Thoracic aorta (tissue), 2 donors: ENCODE results near the gene MKS1. TPM values are rescaled to one million over a fixed set of nuclear protein-coding genes. Genes with fewer than 3 reads are reported as not detected.

Experiments used
- ATAC-seq: fragments of 150-250 bp; one replicate; pipeline ENCODE4 v1.8.0; 2017; ENCODE audit warnings: low read depth; ENCODE audit not compliant: insufficient number of reproducible peaks, low FRiP score
- DNase-seq: peaks from one replicate; pipeline ENCODE4 v3.0.0-alpha.2; 2020; ENCODE audit warnings: low spot score
- H3K27ac ChIP-seq, 2 donors: fragments of 200-600 bp; sonication (generic); 1 replicate in 1 of 2; 2 replicates in 1 of 2; pipeline ENCODE4 v1.5.1; 2016; ENCODE audit warnings: mild to moderate bottlenecking in 2 of 2, moderate library complexity in 2 of 2
- H3K27me3 ChIP-seq: fragments of 200-600 bp; sonication (generic); replicated peaks from 2 replicates; pipeline ENCODE4 v1.6.0; 2016; ENCODE audit warnings: mild to moderate bottlenecking; ENCODE audit not compliant: insufficient read depth
- H3K36me3 ChIP-seq: fragments of 200-600 bp; sonication (generic); one replicate; pipeline ENCODE4 v1.5.1; 2016
- H3K4me1 ChIP-seq, 2 donors: fragments of 200-600 bp; sonication (generic); 1 replicate in 1 of 2; 2 replicates in 1 of 2; pipeline versions ENCODE4 v1.5.1 to v1.6.0; 2016; ENCODE audit warnings: low read depth in 2 of 2, mild to moderate bottlenecking in 1 of 2; ENCODE audit not compliant: control insufficient read depth in 1 of 2
- H3K4me3 ChIP-seq: fragments of 200-600 bp; sonication (generic); 2 replicates; pipeline ENCODE4 v1.5.1; 2016; ENCODE audit warnings: mild to moderate bottlenecking
- H3K9me3 ChIP-seq: fragments of 200-600 bp; sonication (generic); 2 replicates; pipeline ENCODE4 v1.5.1; 2016
- total RNA-seq, 2 donors: library from RNA; depleted of rRNA; stranded (reverse); fragments of >200 nt; gene quantifications; one replicate each; pipeline versions ENCODE4 v1.1.0 to v1.2.3, GENCODE V29; 2016
- TF ChIP-seq, protein P1 (sequence below): fragments of 200-600 bp; sonication (generic); IDR thresholded peaks from one replicate; pipeline ENCODE4 v1.5.1; 2019; ENCODE audit warnings: antibody characterized with exemption

MKS1 gene
- total RNA-seq, 2 donors from 2014 or later: 10.5 to 10.8 TPM

DNA sequence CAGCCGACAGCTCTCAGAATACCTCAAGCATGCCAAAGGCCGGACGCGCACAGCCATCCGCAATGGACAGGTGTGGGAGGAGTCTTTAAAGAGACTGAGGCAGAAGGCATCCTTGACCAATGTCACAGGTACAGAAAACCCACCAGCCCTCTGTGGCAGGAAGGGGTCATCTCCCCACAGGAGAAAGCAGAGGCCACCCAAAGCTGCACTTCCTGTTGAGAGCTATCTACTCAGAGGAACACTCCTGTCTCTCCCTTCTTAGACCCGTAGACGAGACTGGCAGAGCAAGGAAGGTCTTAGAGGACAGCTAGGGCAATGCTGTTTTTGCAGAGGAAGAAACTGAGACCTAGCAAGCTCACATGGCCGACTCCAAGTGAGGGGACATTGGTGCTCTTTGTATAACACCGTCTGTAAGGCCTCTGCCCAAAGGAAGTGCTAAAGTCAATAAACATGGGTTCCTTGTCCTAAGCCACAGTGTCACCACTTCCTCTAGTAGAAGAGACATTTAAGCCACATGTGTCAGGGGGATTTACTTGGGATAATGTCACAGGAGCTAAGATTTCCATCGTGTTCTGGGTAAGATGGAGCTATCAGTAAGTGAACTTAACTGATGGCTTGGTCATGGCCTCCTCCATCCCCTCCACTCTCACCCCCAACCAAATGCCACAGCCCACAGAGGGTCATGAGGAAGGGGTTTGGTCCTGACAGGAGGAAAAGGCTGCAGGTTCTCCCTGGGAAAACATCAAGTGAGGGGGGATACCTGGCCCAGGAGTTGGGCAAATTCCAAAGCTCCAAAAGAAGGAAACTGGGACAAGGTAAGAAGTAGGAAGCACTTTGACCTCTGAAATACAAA, 28.7 kb upstream of the MKS1 start:
- H3K4me1 ChIP-seq: peaks cover 3 to 12% of the 10 kb centered on the region in 2 donors
- no peaks in the 10 kb centered on the region for H3K27me3 ChIP-seq
- no peak overlapping the region for H3K4me3 ChIP-seq
- no peak for ATAC-seq
- TF ChIP-seq, protein P1, sequence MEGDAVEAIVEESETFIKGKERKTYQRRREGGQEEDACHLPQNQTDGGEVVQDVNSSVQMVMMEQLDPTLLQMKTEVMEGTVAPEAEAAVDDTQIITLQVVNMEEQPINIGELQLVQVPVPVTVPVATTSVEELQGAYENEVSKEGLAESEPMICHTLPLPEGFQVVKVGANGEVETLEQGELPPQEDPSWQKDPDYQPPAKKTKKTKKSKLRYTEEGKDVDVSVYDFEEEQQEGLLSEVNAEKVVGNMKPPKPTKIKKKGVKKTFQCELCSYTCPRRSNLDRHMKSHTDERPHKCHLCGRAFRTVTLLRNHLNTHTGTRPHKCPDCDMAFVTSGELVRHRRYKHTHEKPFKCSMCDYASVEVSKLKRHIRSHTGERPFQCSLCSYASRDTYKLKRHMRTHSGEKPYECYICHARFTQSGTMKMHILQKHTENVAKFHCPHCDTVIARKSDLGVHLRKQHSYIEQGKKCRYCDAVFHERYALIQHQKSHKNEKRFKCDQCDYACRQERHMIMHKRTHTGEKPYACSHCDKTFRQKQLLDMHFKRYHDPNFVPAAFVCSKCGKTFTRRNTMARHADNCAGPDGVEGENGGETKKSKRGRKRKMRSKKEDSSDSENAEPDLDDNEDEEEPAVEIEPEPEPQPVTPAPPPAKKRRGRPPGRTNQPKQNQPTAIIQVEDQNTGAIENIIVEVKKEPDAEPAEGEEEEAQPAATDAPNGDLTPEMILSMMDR: no peak
- no peak overlapping the region for H3K27ac ChIP-seq
- H3K9me3 ChIP-seq: no peaks in the 10 kb centered on the region
- no peaks in the 10 kb centered on the region for H3K36me3 ChIP-seq
- DNase-seq: no peak

DNA sequence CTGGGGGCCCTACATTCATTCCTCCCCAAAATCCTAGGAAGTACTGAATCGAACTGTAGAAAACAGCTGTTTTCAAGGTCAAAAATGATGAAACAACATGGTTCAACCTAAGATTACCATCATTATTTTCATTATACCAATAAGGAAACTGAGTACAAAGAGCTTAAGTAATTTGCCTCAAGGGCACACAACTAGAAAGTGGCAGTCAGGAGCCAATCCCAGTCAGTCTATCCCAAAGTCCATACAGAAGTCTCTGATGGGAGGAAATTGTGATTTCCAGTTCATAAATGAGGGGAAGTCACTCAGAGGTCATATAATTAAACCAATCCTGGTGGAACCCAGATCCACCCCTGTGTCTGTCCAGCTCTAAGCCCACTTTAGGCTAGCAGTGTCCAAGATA, 27.7 kb upstream of the MKS1 start:
- H3K36me3 ChIP-seq: no peaks in the 10 kb centered on the region
- DNase-seq (no peak), ATAC-seq (no peak)
- TF ChIP-seq, protein P1: no peak
- peaks cover 3 to 12% of the 10 kb centered on the region in 2 donors for H3K4me1 ChIP-seq
- H3K4me3 ChIP-seq: no peak overlapping the region
- no peak overlapping the region for H3K27ac ChIP-seq
- H3K27me3 ChIP-seq: no peaks in the 10 kb centered on the region
- H3K9me3 ChIP-seq: no peaks in the 10 kb centered on the region

DNA sequence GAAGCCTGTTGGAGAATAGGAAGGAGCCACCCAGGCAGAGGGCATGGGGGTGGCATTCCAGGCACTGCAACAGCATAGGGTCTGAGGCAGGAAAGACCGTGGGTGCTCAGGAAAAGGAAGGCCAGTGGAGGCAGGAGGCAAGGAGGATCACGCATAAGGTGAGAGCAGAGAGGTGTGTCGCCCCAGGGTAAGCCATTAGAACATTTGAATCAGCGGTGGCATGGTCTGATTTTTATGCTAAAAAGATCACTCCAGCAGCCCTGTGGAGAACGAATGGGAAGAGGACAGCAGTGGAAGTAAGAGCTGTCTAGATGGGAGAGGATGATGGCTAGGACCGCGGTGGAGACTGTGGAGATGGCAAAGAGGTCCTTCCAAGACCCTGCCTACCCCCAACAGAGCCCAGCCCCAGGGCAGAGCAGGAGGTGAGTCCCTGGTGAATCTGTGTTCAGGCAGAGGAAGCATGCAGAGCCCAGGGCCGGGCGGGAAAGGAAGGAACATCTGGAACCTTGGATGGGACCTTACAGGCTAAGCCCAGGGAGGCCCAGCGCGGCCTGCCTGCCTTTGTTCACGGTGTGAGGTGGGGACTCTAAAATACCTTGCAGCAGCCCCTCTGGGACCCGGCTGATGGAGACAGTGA, 27.2 kb upstream of the MKS1 start:
- Histone ChIP-seq H3K27me3 (no peaks in the 10 kb centered on the region), H3K9me3 (no peaks in the 10 kb centered on the region), H3K4me1 (peaks cover 3 to 12% of the 10 kb centered on the region in 2 donors), H3K27ac (no peak overlapping the region), H3K4me3 (no peak overlapping the region), H3K36me3 (no peaks in the 10 kb centered on the region)
- DNase-seq (no peak), ATAC-seq (no peak)
- TF ChIP-seq, protein P1: no peak

DNA sequence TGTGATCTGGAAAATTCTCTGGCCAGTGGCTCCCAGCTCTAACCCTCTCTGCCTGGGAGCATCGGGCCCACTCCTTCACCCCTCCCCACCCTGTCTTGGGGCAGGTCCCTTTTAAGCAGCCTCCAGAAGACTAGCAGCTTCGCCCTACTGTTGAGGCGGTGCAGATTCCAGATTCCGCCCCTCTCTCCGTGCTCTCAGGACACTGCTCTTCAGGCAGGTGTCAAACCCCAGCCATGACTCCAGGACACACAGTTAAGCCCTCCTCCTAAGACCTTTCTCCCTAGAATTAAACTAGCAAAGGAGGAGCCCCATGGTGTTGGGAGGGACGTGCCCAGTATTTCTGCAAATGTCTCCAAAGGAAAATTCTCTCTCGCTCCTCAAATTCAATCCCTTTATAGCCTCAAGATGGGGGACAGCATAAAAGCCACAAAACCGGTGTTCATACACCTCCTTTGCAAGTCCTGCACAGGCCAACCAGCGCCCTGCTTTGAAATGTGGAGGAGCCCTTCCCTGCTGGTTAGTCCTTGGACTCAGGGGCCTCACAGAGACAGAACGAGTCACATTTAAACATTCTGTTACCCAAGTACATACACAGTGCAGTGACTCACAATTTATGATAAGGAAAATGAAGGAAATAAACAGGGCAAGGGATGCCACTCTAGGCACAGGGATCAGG, 26.5 kb upstream of the MKS1 start:
- Histone ChIP-seq H3K27me3 (no peaks in the 10 kb centered on the region), H3K36me3 (no peaks in the 10 kb centered on the region)
- no peak for DNase-seq

More for the DNA sequence above, 26.5 kb upstream of the MKS1 start:
- no peak overlapping the region for H3K4me3 ChIP-seq
- TF ChIP-seq, protein P1: no peak
- ATAC-seq: no peak
- no peak overlapping the region for H3K27ac ChIP-seq
- H3K4me1 ChIP-seq: peaks cover 3 to 12% of the 10 kb centered on the region in 2 donors
- no peaks in the 10 kb centered on the region for H3K9me3 ChIP-seq
